H1 (cell line): Measurements from ENCODE around the gene PHF13. TPM values are rescaled to one million over a fixed set of nuclear protein-coding genes. Genes with fewer than 3 reads are reported as not detected.

Experiments
- BRCA1 ChIP-seq: IDR thresholded peaks from 2 replicates; pipeline ENCODE4 v1.6.1; 2012; ENCODE audit warnings: low read depth, low read length, improper control_type of control experiment
- polyA plus RNA-seq, 7 experiments: library from polyadenylated mRNA; depleted of rRNA in 3 of 7; stranded (reverse) in 5 of 7; unstranded in 2 of 7; fragments of >200 nt in 5 of 7; fragments of 200-250 nt in 2 of 7; gene quantifications; 1 replicate in 5 of 7; 2 replicates in 1 of 7; 4 replicates in 1 of 7; pipeline versions ENCODE4 v1.2.1 to v1.2.3, GENCODE V29; 2011 to 2013; ENCODE audit warnings: missing spikeins in 2 of 7, mixed read lengths in 2 of 7
- total RNA-seq: library from RNA; stranded (reverse); fragmentation: NEBNext Ultra II Directional; extraction: Animal tissue kit (Norgen Biotek cat#: 25700); gene quantifications from 2 replicates; pipeline ENCODE4 v1.2.1, GENCODE V29; 2021

The PHF13 gene
- total and polyA plus RNA-seq, 2 of the 8 experiments (the other 6 are each of a cell fraction or from before 2014, with no cell fraction given): 11.7 to 39.6 TPM

DNA sequence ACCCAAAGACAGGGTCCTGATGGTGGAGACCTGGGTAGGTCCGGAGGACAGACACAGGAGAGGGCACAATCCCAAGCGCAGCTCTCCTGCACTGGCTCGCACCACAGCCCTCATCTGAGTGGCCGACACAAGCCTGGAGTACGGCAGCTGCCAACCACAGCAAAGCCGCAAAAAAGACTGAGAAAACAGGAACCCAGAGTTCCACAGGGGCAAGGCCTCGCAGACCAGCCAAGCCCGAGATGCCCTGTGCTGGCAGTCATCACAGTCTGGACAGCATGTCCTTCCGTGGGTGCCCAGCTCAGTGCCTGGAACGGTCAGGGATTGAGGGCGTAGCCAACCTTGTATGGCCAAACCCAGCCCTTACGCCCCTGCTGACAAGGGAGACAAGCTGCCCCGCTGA lies 22.3 kb upstream of the PHF13 start (continued):
- TF ChIP-seq BRCA1: no peak
